ENCODE results near the gene KIF25.

Gene KIF25

GRCh38 chr6:168011291-168011690 lies 13.8 kb downstream of the KIF25 start:
- DNase-seq, result no peak
- in situ Hi-C loops (cut with HindIII; ENCODE audit: low pct_ligation_motif_present, low pct_unique_long_range_greater_than_20kb, low sequenced_read_pairs), result no loop called here

- DNase-seq, result no peak
- in situ Hi-C loops (cut with HindIII; ENCODE audit: low pct_ligation_motif_present, low pct_unique_long_range_greater_than_20kb, low sequenced_read_pairs), result no loop called here
Measured at GRCh38 chr6:168012431-168013249, 15.2 kb downstream of the KIF25 start.

GRCh38 chr6:168013250-168013915 lies 15.9 kb downstream of the KIF25 start:
- in situ Hi-C loops (cut with HindIII; ENCODE audit: low pct_ligation_motif_present, low pct_unique_long_range_greater_than_20kb, low sequenced_read_pairs), result no loop called here
- DNase-seq, result no peak

GRCh38 chr6:168014428-168014827 lies 17.0 kb downstream of the KIF25 start:
- in situ Hi-C loops (cut with HindIII; ENCODE audit: low pct_ligation_motif_present, low pct_unique_long_range_greater_than_20kb, low sequenced_read_pairs), result no loop called here
- DNase-seq, result no peak

- in situ Hi-C loops (cut with HindIII; ENCODE audit: low pct_ligation_motif_present, low pct_unique_long_range_greater_than_20kb, low sequenced_read_pairs), result no loop called here
- DNase-seq, result no peak
Measured at GRCh38 chr6:168015009-168015408, 17.5 kb downstream of the KIF25 start.

GRCh38 chr6:168015482-168016175 lies 18.2 kb downstream of the KIF25 start:
- in situ Hi-C loops (cut with HindIII; ENCODE audit: low pct_ligation_motif_present, low pct_unique_long_range_greater_than_20kb, low sequenced_read_pairs), result no loop called here
- DNase-seq, result no peak

GRCh38 chr6:168016176-168016620 lies 18.7 kb downstream of the KIF25 start:
- in situ Hi-C loops (cut with HindIII; ENCODE audit: low pct_ligation_motif_present, low pct_unique_long_range_greater_than_20kb, low sequenced_read_pairs), result no loop called here
- DNase-seq, result no peak

GRCh38 chr6:168016721-168017525 lies 19.5 kb downstream of the KIF25 start:
- in situ Hi-C loops (cut with HindIII; ENCODE audit: low pct_ligation_motif_present, low pct_unique_long_range_greater_than_20kb, low sequenced_read_pairs), result no loop called here
- DNase-seq, result no peak

- in situ Hi-C loops (cut with HindIII; ENCODE audit: low pct_ligation_motif_present, low pct_unique_long_range_greater_than_20kb, low sequenced_read_pairs), result no loop called here
Measured at GRCh38 chr6:168017629-168018028, 20.2 kb downstream of the KIF25 start.

GRCh38 chr6:168018664-168019063 lies 21.2 kb downstream of the KIF25 start:
- DNase-seq, result no peak
- in situ Hi-C loops (cut with HindIII; ENCODE audit: low pct_ligation_motif_present, low pct_unique_long_range_greater_than_20kb, low sequenced_read_pairs), result no loop called here

More at GRCh38 chr6:168017629-168018028, 20.2 kb downstream of the KIF25 start:
- no peak for DNase-seq

GRCh38 chr6:168020242-168020641 lies 22.8 kb downstream of the KIF25 start:
- no peak for DNase-seq
- in situ Hi-C loops (cut with HindIII; ENCODE audit: low pct_ligation_motif_present, low pct_unique_long_range_greater_than_20kb, low sequenced_read_pairs), result no loop called here

- in situ Hi-C loops (cut with HindIII; ENCODE audit: low pct_ligation_motif_present, low pct_unique_long_range_greater_than_20kb, low sequenced_read_pairs), result no loop called here
- no peak for DNase-seq
Measured at GRCh38 chr6:168021581-168021980, 24.1 kb downstream of the KIF25 start.

GRCh38 chr6:168022488-168023321 lies 25.2 kb downstream of the KIF25 start:
- DNase-seq, result no peak
- in situ Hi-C loops (cut with HindIII; ENCODE audit: low pct_ligation_motif_present, low pct_unique_long_range_greater_than_20kb, low sequenced_read_pairs), result no loop called here

GRCh38 chr6:168024951-168025510 lies 27.6 kb downstream of the KIF25 start:
- no peak for DNase-seq
- in situ Hi-C loops (cut with HindIII; ENCODE audit: low pct_ligation_motif_present, low pct_unique_long_range_greater_than_20kb, low sequenced_read_pairs), result no loop called here

- in situ Hi-C loops (cut with HindIII; ENCODE audit: low pct_ligation_motif_present, low pct_unique_long_range_greater_than_20kb, low sequenced_read_pairs), result no loop called here
- DNase-seq, result no peak
Measured at GRCh38 chr6:168025831-168026710, 28.6 kb downstream of the KIF25 start.

GRCh38 chr6:168026925-168027324 lies 29.5 kb downstream of the KIF25 start:
- in situ Hi-C loops (cut with HindIII; ENCODE audit: low pct_ligation_motif_present, low pct_unique_long_range_greater_than_20kb, low sequenced_read_pairs), result no loop called here
- DNase-seq, result no peak

GRCh38 chr6:168027521-168027920 lies 30.1 kb downstream of the KIF25 start:
- in situ Hi-C loops (cut with HindIII; ENCODE audit: low pct_ligation_motif_present, low pct_unique_long_range_greater_than_20kb, low sequenced_read_pairs), result no loop called here
- DNase-seq, result no peak
